Activated gamma-delta T cell (primary cell): ENCODE data around the gene ITGA3.

Experiments used
- DNase-seq: peaks from one replicate; lab custom pipeline; 2025; lab: John Stamatoyannopoulos, UW

The ITGA3 gene

DNA sequence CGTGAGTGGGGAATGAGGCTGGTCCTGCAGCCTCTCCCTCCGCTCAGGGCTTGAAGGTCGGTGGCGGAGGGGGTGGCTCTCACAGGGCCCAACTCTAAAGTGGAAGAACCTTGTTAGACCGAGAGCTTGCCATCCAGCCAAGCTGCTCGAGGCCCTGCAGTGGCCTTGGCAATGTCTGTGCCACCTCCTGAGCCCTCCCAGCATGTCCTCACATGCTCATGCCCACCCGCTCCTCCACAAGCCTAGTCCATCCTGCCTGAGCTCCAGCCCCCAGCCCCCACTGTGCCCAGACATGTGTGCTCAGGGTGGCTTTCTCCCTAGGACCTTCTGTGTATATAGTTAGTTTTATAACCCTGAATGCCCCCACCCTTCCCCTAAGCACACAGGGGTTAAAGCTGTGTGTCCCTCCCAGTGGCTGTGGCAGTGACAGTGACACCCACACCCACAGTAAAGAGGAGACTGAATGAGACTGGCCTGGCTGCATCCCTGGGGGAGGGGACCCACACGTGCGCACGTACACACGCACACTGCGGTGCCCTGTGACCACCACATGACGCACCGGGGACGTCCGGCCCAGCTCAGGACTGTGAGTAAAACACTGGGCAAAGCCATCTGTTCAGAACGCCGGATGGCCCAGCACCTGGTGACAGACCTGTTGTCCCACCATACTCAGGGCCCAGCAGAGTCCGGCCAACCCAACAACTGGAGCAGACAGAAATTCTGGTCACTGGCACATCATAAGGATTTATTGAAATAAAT, 54.9 kb downstream of the ITGA3 start:
- no peak for DNase-seq

DNA sequence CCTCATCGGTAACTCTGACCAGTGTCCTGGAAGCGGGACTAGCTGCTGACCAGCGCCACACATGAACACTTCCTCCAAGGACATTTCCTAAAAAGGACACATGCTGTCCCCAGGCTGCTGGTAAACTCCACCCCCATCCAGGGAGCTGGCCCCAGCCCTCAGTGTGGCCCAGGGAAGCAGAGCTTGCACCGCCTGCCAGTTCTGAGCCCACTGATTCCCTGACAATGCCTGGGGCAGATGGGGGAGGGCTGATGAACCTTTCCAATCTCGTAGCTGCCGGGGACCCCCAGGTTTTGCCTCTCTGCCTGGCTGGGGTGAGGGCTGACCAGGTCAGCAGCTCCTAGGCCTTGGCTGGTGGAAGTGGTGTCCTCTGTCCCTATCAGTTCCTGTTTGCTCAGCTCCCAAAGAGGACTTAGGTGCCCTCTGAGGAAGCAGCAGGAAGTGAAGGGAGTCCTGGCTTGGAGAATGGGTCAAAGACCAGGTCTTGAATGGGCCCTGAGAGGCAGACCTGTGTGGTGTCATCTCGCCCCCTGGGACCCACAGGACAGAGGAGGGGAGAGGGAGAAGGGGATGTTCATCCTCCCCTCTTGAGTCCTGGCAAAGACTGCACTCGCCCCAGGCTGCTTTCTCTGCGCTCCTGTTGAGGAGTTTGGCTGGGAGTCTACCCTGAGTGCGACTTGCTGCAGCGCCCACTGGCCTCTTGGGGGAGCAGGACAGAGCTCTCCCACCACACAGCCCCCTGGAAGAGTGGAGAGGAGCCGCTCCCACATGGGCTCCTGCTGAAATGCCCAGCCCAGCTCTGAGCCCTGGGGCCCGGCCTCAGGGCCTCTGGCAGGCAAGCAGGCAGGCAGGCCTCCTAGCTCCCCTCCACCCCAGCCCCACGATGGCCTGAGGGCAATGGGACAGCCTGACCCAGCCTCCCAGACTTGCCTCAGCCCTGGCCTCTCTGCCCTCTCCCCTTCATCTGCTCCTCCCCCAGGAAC, 56.1 kb downstream of the ITGA3 start:
- DNase-seq = no peak

- DNase-seq = no peak
These were observed 56.8 kb downstream of the ITGA3 start for GRCh38 chr17:50112694-50113093.

GRCh38 chr17:50113624-50114320, 57.9 kb downstream of the ITGA3 start:
- DNase-seq = no peak

DNA sequence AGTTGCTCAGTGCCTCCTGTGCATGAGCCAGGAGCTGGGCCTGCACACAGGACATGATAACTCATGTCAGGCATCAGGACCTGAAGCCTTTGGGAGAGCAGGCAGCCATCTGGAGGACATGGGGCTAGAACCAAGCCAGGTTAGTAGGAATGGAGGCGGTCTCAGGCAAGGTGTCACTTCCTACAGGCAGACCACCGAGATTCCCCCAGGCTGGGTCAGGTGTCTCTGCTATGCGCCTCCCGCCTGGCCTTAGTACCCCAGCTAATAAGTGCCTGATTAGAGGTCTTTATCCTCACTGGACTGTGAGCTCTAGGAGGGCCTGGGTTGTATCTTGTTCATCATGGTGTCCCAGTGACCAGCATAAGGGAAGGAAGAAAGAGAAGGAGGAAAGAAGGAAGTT, 58.5 kb downstream of the ITGA3 start:
- DNase-seq = no peak

DNA sequence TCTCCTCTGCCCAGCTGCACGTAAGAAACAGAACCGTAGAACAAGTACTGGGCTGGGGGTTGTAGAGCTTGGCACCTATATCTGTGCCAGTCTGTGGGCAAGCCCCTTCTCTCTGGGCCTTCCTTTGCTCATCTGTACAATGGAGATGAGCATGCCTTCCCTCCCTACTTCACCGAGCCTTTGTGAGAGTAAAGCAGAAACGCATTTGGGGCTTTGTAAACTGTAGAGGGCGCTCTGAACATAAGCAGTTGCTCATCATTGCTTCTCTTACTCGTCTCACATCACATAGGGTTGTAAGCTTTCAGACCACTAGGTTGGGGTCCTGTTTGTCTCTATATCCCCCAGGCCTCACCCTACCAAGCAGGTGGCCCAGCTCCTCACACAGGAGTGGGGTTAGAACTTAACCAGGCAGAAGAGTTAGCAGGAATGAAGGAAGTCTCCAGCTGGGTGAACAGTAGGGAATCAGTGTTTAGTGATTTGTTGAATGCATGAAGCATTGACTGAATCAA, 59.0 kb downstream of the ITGA3 start:
- no peak for DNase-seq

DNA sequence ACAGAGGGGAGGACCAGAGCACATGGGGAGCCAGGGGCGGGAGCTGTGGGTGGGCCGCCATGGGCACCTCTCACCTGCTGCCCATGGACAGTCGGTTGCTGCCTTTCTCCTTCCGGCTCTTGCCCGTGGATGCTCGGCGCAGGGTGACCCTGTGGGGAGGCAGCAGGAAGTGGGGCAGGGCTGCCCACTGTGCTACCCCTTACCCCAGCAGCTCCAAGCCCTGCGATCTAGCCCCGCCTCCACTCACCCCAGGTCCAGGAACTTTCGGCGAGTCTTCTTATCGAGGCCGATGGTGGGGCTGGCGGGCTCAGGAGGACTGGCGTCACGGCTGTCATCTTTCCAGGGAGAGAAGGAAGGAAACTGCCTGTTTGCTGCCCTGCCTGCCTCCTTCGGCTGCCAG, 59.8 kb downstream of the ITGA3 start:
- DNase-seq = no peak

GRCh38 chr17:50117202-50118051, 61.5 kb downstream of the ITGA3 start:
- DNase-seq = peak; percentile 32

GRCh38 chr17:50118076-50118827, 62.3 kb downstream of the ITGA3 start:
- no peak for DNase-seq

- DNase-seq = no peak
These were observed 62.9 kb downstream of the ITGA3 start for GRCh38 chr17:50118828-50119218.

DNA sequence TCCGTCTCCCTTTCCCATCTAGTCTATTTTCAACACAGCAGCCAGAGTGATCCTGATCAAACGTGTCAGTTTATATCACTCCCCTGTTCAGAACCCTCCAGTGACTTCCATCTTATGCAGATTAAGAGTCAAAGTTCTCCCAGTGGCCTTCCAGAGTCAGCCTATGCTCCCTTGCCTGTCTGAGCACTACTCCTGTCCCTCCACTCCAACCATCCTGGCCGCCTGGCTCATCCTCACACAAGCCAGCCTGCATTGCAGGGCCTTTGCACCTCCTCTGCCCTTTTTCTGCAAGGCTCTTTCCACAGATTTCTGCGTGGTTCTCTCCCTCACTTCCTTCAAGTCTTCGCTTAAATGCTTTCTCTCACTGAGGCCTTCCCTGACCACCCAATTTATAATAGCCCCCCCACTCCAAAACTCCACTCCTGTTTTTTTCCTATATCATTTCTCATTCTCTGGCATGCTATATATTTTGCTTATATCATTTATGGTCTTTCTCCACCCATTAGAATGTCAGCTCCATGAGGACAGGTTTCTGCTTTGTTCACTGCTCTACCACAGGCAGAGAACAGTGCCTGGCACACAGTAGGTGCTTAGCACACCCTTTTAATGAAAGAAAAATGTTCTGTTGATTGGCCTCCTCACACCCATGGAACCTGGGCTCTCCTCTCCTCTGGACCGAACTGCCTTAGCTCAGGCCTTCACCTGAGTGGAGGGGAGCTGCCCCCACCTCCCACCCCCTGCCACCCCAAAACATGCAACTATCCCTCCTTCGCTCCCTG, 64.8 kb downstream of the ITGA3 start:
- DNase-seq = no peak

DNA sequence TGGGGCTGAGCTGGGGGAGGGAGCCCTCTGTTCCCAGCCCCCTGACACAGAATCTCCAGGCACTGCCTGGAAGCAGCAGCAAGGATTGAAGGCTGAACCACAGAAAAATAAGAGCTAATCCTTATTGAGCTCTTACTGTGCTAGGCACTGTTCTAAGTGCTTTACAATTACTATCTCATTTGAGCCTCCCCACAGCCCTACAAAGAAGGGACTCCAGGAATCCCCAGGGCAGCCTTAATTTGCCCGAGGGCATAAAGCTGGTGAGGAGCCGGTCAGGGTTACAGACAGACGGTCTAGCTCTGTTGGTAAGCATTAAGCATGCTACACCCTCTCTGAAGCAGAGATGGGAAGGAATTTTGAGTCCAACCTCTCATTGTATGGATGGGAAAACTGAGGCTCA, 67.0 kb downstream of the ITGA3 start:
- no peak for DNase-seq

DNA sequence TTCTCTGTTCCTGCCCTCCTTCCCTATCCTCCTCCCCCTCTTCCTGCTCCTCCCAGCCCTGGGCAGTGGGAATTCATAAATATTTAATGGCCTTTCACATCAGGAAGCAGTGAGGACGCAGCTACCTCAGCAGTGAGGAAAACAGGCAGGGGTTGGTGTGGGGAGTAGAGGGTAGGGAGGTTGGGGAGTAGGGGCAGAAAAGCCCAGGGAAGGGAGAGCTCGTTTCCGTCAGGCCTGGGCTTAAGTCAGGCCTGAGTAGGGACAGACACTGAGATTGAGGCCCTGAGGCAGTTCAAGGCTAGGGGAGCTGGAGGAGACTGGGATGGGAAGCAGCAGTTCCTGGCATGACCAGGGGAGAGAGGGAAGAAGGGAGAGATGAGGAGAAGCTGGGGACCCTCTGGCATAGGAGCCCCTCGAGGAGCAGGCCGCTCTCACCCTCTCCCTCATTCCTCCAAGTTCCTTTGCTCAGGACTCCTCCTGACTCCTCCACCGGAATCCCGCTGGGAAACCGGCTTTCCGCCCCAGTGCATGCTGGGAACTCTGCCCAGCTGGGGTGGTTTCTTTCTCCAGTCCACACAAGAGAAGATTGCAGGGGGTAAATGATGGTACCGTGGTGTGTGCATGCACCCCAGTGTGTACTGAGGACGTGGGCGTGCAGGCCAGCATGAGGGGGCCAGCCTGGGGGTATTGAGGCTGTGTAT, 67.9 kb downstream of the ITGA3 start:
- DNase-seq = no peak

DNA sequence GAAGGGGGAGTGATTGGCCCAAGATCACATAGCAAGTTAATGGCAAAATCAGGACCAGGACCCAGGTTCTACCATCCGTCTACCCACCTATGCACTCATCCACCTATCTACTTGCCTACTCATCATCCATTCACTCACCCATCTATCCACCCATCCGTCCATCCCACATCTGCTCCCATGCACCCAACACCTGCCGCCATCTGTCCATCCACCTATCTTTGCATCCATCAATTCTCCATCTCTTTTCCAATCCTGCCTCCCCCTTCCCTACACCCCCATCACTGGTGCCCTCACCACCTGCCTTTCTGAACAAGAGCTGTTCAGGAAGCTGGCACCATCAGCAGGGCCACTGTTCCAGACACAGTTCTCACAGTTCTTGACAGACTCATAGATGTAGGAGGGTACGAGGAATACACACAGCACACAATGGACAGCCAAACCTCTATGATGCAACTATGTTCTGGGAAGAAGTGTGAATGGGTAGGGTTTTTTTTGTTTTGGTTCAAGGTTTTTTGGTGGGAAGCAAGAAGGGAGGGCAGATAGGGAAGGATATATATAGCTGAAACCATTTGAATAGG, 69.6 kb downstream of the ITGA3 start:
- no peak for DNase-seq

DNA sequence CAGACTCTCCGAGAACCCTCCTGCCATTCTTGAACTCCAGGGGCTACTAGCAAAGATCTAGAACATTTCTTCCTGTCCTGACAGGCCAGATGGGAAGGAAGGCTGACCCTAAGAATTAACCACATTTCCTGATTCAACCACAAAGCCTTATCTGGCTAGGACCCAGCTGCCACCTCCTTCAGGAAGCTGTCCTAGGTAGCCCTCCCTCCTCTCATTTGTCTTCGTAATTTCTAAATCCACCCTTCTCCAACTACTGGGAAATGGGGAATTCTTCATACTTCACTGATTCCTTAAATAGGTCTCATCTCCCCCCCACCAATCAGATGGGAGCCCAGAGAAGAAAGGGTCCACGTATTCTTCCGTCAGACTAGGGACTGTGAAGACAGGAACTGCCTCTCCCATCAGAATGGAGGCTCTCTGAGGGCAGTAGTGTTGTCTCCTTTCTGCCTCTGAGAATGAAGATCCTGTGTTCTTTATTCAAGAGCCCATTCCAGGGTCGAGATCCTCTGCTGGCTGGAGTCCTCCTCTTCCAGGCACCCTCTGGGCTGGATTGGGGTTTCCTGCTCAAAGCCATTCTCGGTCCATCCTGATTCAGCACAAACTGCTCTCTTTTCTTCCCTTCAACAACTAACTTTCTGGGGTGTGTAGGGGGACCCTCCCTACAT, 71.9 kb downstream of the ITGA3 start:
- DNase-seq = no peak

DNA sequence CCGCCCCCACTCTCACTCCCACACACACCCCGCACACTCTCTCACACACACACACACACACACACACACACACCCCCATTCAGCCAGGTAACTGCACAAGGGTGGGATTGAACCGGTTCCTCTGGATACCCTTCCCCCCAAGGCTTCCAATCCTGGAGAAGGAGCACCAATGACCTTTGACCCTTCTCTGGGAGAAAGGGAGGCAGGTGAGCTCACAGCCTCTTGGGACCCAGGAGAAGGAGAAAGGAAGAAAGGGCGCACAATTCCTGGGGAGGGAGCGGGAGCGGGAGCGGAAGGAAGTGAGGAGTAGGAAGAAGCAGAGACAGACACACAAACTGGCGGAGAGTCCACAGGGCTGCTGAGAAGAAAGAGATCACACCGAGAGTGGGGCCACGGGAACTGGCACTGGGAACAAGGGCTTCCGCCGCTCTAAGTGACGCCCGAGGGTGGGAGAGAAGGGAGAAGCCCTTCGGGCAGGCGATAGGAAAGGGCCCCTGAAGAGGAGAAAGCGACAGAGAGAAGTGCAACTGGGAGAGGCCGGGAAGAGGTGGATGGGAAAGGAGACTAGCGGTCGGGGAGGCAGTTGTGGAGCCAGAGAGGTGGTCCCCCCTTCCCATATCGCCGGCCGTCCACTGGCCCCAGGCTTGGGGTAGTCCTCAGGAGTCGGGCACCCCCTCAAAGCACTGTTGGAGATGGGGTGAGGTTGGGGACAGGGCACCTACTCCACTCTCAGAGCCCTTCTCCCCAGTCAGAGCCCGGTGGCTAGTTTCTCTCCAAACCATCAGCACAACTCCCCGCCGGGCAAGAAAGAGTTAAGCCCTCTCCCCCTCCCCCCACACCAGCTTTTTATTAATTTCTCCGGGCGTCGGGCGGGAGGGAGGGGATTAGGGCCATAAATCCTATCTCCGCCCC, 72.8 kb downstream of the ITGA3 start:
- no peak for DNase-seq

GRCh38 chr17:50129353-50129727, 73.4 kb downstream of the ITGA3 start:
- no peak for DNase-seq
